WI38 (cell line): ENCODE data around the gene RAB6B.

Experiments
- H3K4me3 ChIP-seq: 2 replicates; pipeline ENCODE4 v1.5.1; 2011; ENCODE audit warnings: low read depth, mild to moderate bottlenecking, control low read depth, low read length
- TF ChIP-seq, protein P1 (sequence below): IDR thresholded peaks from 2 replicates; pipeline ENCODE4 v1.5.1; 2012; ENCODE audit warnings: low read depth, mild to moderate bottlenecking, control low read depth, low read length

The RAB6B gene

GRCh38 chr3:133928136-133928893 lies 32.6 kb upstream of the RAB6B start:
- no peak overlapping the region for H3K4me3 ChIP-seq
- TF ChIP-seq, protein P1, sequence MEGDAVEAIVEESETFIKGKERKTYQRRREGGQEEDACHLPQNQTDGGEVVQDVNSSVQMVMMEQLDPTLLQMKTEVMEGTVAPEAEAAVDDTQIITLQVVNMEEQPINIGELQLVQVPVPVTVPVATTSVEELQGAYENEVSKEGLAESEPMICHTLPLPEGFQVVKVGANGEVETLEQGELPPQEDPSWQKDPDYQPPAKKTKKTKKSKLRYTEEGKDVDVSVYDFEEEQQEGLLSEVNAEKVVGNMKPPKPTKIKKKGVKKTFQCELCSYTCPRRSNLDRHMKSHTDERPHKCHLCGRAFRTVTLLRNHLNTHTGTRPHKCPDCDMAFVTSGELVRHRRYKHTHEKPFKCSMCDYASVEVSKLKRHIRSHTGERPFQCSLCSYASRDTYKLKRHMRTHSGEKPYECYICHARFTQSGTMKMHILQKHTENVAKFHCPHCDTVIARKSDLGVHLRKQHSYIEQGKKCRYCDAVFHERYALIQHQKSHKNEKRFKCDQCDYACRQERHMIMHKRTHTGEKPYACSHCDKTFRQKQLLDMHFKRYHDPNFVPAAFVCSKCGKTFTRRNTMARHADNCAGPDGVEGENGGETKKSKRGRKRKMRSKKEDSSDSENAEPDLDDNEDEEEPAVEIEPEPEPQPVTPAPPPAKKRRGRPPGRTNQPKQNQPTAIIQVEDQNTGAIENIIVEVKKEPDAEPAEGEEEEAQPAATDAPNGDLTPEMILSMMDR: no peak

DNA sequence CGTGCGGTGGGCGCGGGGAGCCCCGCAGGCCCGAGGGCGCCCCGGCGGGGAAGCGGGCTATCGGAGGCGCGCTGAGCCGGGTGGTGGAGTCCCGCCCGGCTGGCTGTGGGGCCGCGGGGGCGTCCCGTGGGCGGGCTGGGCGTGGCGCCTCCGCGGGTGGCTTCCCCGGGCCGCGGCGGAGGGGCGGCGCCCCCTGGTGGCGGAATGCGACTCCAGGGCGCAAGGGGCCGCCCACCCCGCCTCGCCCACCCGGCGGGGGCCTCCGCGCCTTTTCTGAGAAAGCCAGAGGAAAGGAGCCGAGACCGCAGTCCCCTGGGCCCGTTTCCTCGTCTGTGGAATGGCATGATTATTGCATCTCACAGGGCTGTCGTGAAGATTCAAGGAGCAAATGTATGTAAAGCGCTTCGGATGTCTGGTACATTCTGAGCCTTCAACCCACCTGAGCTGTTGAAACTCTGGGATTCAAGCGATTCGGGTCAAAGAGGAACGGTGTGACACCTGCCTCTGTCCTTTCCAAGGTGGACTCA lies 31.9 kb upstream of the RAB6B start:
- TF ChIP-seq, protein P1: peak; percentile 66

DNA sequence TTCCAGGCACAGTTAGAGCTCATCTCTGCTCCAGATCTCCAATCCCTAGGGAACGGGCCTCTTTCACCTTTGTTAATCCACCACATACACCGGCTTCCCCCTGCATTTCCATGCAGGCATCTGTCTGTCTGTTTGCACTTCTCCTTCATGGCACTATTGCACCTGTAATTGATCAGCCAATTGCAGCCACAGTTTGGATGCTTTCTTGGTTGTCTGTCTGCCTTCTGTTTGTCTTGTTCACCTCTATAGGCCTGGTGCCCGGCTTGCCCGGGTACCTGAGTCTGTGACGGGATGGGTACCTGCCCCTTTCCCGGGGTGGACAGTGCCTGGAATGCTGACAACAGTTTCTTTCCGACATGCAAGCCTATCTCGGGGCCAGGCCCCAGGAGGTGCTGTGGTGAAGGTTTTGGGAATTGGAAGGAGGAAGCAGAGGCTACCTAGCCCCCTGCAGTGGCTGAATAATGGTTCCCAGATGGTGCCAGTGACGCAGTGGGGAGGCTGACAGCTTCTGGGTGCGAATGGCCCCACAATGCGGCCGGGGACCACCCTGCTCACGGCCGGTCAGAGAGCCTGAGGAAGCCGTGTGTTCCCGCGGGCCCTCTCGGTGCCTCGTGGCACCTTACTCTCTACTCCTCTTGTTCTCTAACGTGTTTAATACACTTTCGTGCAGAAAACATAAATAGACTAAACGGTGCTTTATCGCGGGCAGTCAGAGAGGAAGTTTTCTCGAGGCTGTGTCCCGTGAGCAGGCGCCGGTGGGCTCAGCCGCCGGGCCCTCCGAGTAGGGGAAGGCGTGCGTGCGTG lies 31.3 kb upstream of the RAB6B start:
- H3K4me3 ChIP-seq: peak overlapping the region; percentile 42

More for the DNA sequence above, 31.9 kb upstream of the RAB6B start:
- H3K4me3 ChIP-seq: peak overlapping the region; percentile 42

GRCh38 chr3:133925960-133926735 lies 30.5 kb upstream of the RAB6B start:
- TF ChIP-seq, protein P1: no peak

More for the DNA sequence above, 31.3 kb upstream of the RAB6B start:
- TF ChIP-seq, protein P1: no peak

DNA sequence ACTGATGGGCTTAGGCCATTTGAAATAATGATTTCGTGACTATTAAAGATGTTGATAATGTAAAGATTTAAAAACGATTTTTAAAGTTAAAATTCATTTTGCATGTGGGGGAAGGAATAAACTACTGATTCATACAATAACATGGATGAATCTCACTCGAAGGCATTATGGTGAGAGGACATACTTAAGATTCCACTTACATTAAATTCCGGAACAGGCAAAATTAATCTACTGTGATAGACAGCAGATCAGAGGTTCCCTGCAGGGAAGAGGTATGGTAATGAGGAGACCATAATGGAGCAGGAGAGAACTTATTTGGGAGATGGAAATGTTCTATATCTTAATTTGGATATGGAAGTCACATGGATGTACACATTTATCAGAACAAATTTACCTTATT lies 28.4 kb upstream of the RAB6B start:
- H3K4me3 ChIP-seq: no peak overlapping the region

More at GRCh38 chr3:133925960-133926735, 30.5 kb upstream of the RAB6B start:
- H3K4me3 ChIP-seq: no peak overlapping the region

DNA sequence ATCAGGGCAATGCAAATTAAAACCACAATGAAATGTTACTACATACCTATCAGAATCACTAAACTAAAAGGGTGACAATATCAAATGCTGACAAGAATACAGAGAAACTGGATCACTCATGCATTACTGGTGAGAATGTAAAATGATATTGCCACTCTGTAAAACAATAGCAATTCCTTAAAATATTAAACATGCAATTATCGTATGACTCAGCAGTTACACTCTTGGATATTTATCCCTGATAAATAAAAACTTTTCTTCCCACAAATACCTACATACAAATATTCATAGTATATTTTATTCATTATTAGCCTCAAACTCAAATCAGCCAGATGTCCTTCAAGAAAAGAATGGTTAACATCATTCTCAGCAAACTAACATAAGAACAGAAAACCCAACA lies 25.9 kb upstream of the RAB6B start:
- H3K4me3 ChIP-seq: no peak overlapping the region
- TF ChIP-seq, protein P1: no peak

More for the DNA sequence above, 28.4 kb upstream of the RAB6B start:
- TF ChIP-seq, protein P1: no peak
